NOMO-1 treated with DMSO at 0.1 percent for 48 hours (cell line): ENCODE data around the gene AGAP1.

Experiments
- DNase-seq: peaks from one replicate; lab custom pipeline; 2025; ENCODE audit not compliant: unreplicated experiment; lab: John Stamatoyannopoulos, UW

AGAP1 gene

DNA sequence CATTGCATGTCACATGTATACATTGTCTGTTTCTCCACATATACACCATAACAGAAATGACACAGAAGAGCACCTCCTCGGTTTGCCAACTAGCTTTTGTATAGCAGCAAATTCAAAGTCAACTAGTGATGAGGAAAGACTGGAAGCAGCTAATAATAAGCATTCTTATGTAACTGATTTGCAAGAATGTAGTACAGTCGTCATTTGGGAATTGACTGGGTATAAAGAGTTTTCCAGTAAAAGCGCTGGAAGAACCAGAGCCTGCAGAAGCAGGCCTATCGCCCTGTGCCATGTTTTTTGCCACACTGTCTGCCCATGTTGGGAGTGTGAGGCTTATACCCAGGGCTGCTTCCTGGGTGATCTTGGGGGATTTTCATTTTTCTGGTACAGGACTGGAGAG is 363.8 kb downstream of the AGAP1 start:
- DNase-seq, result no peak

DNA sequence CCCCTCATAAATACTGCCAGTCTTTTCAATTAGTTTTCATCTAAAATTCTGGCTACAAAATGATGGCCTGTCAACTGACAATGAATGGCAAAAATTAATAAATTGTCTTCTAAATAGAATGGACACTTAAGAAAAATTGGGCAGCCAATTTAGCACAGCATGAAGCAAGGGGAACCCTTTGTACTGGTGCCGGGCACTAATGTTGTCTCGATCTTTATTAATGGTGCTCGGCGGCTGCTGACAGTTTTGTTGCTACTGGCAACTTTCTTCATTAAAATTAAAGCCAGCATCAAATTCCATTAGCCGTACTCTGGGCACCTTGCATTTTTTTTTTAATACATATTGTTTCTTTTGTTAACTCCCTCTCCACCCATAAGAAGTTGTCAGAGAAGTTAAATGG is 365.0 kb downstream of the AGAP1 start:
- no peak for DNase-seq

DNA sequence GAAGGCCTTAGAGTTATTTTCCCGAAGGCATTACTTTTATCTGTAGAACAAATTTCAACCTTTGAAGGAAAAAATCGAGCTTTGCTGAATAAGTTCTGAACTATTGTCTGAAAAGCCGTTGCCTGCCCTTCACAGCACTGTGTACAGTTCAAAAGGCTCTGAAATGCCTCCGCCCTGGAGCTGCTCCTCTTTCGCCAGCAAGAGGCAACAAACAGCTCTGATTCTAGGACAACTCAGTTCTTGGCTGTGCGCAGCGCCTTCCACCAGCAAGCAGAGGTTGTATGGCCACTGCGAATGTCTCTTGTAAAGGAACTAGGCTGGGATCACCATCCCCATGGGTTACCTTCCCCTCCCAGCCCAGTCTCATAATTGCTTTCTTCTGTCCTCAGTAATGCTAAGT is 365.8 kb downstream of the AGAP1 start:
- no peak for DNase-seq

DNA sequence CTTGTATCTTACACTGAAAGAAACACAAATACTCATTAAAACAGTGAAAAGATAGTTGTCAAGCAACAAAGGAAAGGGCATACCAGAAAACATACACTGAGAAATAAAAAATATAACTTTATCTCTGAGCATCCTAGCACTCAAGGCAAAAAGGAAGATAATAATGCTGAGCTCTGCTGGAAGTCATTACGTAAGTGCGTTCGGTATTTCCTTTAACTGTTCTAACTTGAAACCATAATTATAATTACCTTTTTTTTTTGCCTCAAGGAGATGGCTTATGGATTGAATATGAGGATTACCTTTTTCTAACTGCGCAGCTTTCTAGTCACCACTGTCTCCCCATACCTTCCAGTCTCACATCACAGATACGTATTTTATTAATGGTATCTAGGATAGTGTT is 366.3 kb downstream of the AGAP1 start:
- DNase-seq, result no peak

DNA sequence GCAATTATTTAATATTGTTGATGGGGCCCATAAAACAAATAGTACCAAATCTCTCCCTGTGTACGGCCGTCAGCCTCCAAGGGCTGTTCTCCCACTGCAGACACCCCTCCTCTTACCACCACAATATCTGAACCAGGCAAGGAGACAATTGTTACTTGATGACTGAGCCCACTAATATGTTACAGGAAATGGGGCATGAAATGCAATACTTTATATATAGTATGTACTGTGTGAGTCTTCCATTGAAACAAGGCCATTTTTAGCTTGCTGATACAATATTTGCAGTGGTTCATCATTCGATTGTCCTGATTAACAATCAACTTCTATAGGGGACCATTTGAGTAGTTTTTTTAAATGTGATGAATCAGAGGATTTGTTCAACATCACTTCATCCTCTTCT is 367.0 kb downstream of the AGAP1 start:
- DNase-seq, result no peak

DNA sequence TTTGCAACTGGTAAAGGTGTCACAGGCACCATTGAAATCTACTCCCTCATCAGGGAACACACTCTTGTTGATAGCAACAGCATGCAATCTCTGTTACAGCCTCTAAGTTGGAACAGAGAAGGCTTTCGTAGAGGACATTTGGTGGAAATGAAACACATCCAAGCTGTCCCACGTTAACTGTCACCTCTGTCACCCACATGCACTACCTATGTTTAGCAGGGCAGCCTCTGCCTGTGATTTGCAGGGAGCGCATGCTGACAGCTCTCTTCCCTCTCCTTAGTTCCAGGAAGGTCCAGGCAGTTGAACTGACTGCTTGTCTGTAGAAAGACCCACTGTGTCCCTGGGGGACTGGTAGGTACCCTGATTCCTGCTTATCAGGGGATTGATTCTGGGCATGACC is 367.5 kb downstream of the AGAP1 start:
- DNase-seq, result no peak

DNA sequence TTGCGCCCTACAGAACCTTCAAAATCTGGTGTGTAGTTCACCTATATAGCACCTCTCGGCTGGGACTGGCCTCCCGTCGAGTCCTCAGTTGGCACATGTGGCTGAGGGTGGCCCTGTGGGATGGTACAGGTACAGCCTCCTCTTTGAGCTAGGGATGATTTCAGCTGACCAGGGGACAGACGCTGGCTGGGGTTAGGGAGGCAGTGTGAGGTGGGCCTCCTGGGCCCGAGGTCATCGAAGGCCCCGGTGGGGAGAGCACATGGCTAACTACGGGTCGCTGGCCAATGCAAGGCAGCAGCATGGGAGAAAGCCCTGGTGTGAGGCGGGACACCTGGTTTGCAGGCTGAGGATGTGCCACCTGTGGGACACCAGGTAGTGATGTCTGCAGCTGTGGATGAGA is 369.6 kb downstream of the AGAP1 start:
- no peak for DNase-seq

DNA sequence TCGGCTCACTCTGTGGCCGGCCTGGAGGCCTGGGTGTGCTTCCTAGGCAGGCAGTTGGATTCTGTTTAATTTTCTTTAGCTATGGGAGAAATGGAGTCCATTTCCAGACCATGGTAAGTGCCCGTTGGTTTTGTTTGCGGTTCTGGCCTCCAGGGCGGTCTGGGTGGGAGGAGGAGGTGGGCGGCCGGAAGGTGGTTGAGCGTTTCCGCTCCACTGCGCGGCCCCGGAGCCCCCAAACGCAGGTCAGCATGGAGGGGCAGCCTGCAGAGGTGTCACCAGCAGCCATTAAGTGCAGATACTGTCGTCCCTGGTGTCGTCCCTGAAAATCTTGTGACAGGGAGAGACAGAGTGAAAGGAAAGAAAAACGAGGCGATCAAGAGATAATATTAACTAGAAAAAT is 370.5 kb downstream of the AGAP1 start:
- no peak for DNase-seq

DNA sequence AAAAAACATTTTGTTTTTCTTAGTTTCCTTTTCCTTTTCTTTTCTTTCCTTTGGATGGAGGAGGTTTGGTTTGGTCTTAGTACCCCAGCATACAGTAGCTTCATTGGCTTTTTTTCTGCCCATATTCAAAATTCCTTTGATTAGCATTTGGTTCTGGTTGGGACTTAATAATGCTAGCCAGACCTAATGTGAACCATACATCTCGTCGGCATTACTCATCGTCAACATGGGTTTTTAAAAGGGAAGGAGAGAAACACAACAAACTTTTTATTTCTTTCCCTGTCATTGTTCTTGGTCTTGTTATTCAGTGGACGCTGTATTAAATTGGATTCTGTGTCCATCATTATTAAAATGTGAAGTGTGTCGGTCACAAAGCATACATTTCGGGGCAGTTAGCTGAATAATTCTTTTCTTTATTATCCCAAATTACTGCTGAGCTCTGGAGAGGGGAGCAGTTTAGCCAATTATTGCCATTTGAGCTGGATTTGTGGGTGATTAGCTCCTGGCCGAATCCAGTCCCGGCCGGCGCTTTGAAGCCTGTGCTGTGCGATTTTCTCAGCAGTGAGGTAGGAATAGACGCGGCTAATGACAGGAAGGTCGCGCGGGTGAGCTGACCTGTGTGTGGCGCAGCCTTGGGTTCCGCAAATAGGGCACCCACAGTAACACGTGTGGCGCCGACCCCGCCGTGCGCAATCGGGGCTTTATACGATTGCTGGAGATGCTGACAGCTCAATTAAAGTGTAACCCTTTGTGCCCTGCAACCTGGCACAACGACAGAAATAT is 371.1 kb downstream of the AGAP1 start:
- no peak for DNase-seq

DNA sequence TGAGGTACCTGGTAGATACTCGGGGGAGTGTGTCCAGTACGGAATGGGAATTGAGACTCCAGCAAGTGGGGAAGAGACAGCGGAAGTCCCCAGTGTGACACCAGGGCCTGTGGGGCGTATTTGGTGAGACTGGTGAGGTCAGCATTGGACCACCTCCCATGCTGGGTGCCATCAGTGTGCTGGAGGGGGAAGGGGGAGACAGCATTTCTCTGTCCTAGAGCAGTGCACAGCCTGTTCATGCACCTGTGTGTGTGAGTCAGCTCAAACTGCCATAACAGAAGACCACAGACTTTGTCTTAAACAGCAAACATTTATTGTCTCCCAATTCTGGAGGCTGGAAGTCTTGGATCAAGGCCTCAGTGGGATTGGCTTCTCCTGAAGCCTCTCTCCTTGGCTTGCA is 372.5 kb downstream of the AGAP1 start:
- no peak for DNase-seq

GRCh38 chr2:235868224-235868623 is 374.4 kb downstream of the AGAP1 start:
- no peak for DNase-seq

DNA sequence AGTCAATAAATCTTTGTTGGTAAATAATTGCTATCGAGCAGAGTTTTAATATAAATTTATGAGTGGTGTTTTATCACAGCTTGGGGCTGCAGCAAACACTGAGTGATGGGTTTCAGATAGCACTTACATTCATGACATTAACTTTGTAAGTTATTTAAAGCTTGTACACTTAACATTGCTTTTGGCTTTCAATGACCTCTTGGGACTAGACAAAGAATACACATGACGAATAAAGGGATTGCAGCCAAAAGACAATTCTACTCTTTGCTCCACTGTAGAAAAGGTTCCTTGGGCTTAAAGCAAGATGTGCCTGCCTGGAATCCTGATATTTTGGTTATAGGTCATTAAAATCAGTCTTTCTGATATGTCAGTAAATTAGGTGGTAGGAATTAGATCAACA is 374.8 kb downstream of the AGAP1 start:
- DNase-seq, result no peak

GRCh38 chr2:235870515-235870914 is 376.7 kb downstream of the AGAP1 start:
- DNase-seq, result no peak

GRCh38 chr2:235876099-235876679 is 382.3 kb downstream of the AGAP1 start:
- DNase-seq, result no peak

DNA sequence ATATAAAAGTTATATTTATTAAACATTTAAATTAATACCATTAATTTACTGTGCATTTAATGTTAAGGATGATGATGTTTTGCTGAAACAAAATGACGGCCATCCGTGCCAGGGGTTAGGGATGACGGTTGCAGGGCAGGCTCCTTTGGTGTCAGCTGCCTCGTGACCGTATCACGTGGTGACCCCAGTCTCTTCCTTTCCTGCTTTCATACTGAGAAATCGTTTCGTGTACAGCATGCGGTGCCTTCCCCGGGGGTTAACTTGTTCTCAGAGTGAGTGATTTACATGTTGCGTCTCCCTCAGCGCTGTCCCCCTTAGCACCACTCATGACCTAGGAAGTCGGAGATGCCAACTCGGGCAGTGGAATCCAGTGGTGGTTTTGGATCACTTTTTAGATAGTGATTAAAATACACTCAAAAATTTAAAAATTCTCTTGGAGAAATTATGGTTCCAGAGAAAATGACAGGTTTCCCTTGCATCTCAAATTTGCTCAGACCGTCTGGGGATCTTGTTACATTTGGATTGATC is 383.5 kb downstream of the AGAP1 start:
- DNase-seq, result no peak

- no peak for DNase-seq
Observed at GRCh38 chr2:235879116-235879515, 385.3 kb downstream of the AGAP1 start.

DNA sequence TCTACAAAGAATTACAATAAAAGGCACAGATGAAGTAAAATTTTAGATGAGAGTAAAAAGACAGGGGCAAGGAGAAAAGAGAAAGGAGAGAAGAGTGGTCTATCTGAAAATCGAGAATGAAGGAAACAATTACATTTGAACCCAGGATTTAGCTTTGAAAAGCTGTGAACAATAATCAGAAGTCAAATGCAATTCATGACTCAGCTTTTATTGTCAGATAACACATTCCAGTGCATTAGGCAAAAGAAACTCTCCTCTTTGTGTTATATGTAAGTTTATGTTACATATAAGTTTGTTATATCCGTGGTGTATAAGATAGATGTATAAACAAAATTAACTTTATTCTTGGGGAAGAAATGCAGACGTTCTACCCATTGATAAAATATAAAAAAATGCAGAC is 389.8 kb downstream of the AGAP1 start:
- no peak for DNase-seq

GRCh38 chr2:235889302-235889630 is 395.4 kb downstream of the AGAP1 start:
- DNase-seq, result no peak

GRCh38 chr2:235893129-235893698 is 399.4 kb downstream of the AGAP1 start:
- no peak for DNase-seq

DNA sequence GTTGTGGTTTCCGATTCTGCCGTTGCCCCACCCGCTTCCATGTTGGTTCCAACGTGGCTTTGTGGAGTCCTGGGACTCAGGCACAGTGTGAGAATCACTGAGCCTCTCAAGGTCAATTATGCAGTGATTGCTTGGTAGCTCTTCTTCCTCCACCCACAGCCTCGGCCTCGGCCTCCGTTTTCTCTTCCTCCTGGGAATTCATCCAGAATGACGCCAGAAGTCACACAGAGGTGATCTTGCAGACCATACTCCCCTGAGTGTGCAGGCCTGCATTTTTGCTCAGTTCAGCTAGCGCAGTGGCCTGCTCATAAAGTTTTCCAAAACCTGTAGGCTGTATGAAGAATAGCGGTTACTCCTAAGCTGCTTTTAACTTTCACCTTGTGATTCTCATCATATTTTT is 401.0 kb downstream of the AGAP1 start:
- no peak for DNase-seq

DNA sequence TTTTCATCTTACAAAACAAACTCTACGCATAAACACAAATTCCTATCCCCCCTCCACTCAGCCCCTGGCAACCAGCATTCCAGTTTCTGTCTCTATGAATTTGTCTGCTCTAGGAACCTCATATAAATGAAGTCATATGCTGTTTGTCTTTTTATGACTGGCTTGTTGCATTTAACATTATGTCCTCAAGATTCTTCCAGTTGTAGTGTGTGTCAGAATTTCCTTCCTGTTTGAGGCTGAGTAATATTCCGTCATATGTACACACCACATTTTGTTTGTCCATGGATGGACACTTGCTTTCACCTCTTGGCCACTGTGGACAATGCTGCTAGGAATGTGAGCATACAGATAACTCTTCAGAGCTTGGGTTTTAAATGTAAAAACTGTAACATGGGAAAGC is 402.2 kb downstream of the AGAP1 start:
- no peak for DNase-seq

GRCh38 chr2:235897992-235898391 is 404.1 kb downstream of the AGAP1 start:
- no peak for DNase-seq

DNA sequence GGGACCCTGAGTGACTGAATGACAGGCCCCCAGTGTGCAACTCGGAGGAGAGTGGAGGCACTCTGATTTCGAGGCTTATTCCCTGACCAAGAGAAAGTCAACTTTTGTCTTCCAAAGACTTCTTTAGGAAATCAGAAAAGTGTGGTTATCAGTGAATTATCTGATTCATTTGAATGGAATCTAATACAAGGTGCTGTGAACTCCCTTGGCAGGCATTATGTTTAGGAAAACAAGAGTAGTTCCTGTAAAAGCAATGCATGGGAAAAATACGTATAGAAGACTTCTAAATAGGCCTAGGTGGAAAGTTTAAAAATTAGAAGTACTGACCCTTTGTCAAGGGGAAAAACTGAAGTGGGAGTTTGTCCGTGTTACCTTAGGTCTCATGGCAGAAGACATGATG is 404.9 kb downstream of the AGAP1 start:
- no peak for DNase-seq
